Kidney (tissue), 14 donors: ENCODE results near the gene CDH13. TPM values are rescaled to one million over a fixed set of nuclear protein-coding genes. Genes with fewer than 3 reads are reported as not detected.

Source experiments
- DNase-seq, 5 donors: peaks; one replicate each; pipeline ENCODE4 v3.0.0-alpha.2; 2013 to 2020
- FAIRE-seq: peaks from 2 replicates; lab custom pipeline; 2012; peaks lifted over from hg19 to GRCh38; lab: Jason Lieb, UNC
- H3K27ac ChIP-seq, 2 donors: one replicate each; pipeline ENCODE4 v1.7.0; 2013; ENCODE audit warnings: low read depth in 2 of 2, low read length in 2 of 2, inconsistent platforms in 1 of 2
- H3K27me3 ChIP-seq: one replicate; pipeline ENCODE4 v1.7.1; 2013; ENCODE audit warnings: low read length, inconsistent platforms; ENCODE audit not compliant: control insufficient read depth, insufficient read depth
- H3K36me3 ChIP-seq, 3 donors: one replicate each; pipeline versions ENCODE4 v1.7.0 to v1.7.1; 2013; ENCODE audit warnings: low read length in 3 of 3, control low read depth in 1 of 3, inconsistent platforms in 1 of 3; ENCODE audit not compliant: insufficient read depth in 3 of 3, control insufficient read depth in 2 of 3
- H3K4me1 ChIP-seq, 3 donors: one replicate each; pipeline versions ENCODE4 v1.7.0 to v1.7.1; 2013; ENCODE audit warnings: low read length in 3 of 3, inconsistent platforms in 1 of 3, low read depth in 1 of 3; ENCODE audit not compliant: control insufficient read depth in 2 of 3, insufficient read depth in 2 of 3
- H3K4me3 ChIP-seq, 3 donors: one replicate each; pipeline versions ENCODE4 v1.7.0 to v1.8.1; 2013; ENCODE audit warnings: low read length in 3 of 3, control low read depth in 1 of 3, inconsistent platforms in 1 of 3
- H3K9ac ChIP-seq, 3 donors: one replicate each; pipeline versions ENCODE4 v1.7.0 to v1.7.1; 2013; ENCODE audit warnings: low read length in 3 of 3, control low read depth in 1 of 3, inconsistent platforms in 1 of 3
- H3K9me3 ChIP-seq, 3 donors: one replicate each; pipeline versions ENCODE4 v1.7.0 to v1.7.1; 2013; ENCODE audit warnings: low read length in 3 of 3, control low read depth in 1 of 3, inconsistent platforms in 1 of 3; ENCODE audit not compliant: control insufficient read depth in 2 of 3, insufficient read depth in 1 of 3
- intact Hi-C: fragments of 100-400 bp; cut with DNase I; formaldehyde crosslinking; loops from one replicate; pipeline ENCODE4 v1.11.1; 2022
- polyA plus RNA-seq: library from polyadenylated mRNA; stranded (reverse); fragments of 350-450 nt; fragmentation: Illumina TruSeq; extraction: RNeasy Lipid Tissue Mini Kit (QIAGEN cat#74804); gene quantifications from one replicate; pipeline ENCODE4 v1.2.3, GENCODE V29; 2014; ENCODE audit warnings: low read depth, low replicate concordance; ENCODE audit not compliant: insufficient read depth
- total RNA-seq: library from RNA; stranded (reverse); fragmentation: NEBNext Ultra II Directional; extraction: Animal tissue kit (Norgen Biotek cat#: 25700); gene quantifications from one replicate; pipeline ENCODE4 v1.2.1, GENCODE V29; 2021
- TF ChIP-seq, protein P1 (sequence below): IDR thresholded peaks from 3 replicates; pipeline ENCODE4 v1.5.1; 2012; ENCODE audit warnings: mild to moderate bottlenecking, moderate library complexity, borderline replicate concordance; ENCODE audit not compliant: insufficient read depth; ENCODE audit errors: extremely low read depth
- donor health status: control.
- donor health status: control.
- donor health status: control.
- donor health status: control.
- donor health status: control.
- donor health status: DM: yes; HTN: yes; CAD: no.
- donor health status: Normal renal cell carcinoma (clear cell type).

The CDH13 gene
- total and polyA plus RNA-seq, 2 donors from 2014 or later, result 4.8 to 13.8 TPM

DNA sequence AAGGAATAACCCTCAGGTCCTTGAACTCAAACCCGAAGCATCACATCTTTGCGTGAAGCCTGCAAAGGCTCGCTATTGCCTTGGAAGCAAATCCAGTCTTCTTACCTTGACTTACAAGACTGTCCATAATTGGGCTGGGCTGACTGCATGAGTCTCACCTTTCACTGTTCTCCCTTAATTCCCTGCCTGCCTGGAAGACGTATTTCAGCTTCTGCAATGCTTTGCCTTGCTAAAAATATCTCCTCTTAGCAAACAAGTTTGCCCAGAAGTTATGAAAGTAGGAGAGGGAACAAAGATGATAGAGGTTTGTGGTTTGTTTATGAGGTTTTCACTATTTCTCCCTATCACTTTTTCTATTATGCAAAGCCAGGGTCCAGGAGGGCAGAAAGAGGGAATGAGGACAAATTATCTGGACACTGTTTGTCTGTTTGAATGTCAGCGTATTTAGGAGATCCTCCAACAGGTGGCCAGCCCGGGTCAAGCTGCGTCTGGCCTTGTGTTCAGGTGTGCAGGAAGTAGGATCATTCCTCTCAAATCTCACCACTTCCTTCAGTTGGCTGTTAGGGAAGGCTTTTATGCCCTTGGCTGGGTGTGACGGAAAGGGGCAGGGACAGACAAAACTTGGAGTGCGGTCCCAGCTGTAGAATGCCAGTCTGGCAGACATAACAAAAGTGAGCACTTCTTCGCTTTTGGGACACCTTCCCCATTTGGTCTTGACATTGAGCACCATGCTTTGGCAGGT, 488.9 kb downstream of the CDH13 start:
- no peak overlapping the region for H3K4me3 ChIP-seq
- H3K4me1 ChIP-seq, result no peaks in the 10 kb centered on the region
- TF ChIP-seq, protein P1, sequence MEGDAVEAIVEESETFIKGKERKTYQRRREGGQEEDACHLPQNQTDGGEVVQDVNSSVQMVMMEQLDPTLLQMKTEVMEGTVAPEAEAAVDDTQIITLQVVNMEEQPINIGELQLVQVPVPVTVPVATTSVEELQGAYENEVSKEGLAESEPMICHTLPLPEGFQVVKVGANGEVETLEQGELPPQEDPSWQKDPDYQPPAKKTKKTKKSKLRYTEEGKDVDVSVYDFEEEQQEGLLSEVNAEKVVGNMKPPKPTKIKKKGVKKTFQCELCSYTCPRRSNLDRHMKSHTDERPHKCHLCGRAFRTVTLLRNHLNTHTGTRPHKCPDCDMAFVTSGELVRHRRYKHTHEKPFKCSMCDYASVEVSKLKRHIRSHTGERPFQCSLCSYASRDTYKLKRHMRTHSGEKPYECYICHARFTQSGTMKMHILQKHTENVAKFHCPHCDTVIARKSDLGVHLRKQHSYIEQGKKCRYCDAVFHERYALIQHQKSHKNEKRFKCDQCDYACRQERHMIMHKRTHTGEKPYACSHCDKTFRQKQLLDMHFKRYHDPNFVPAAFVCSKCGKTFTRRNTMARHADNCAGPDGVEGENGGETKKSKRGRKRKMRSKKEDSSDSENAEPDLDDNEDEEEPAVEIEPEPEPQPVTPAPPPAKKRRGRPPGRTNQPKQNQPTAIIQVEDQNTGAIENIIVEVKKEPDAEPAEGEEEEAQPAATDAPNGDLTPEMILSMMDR, result no peak
- H3K27ac ChIP-seq, result no peak overlapping the region
- FAIRE-seq (no peak), DNase-seq (no peak)
- H3K9ac ChIP-seq, result no peak overlapping the region
- intact Hi-C loops, result no loop called here
- H3K27me3 ChIP-seq, result no peaks in the 10 kb centered on the region
- no peaks in the 10 kb centered on the region for H3K9me3 ChIP-seq
- no peaks in the 10 kb centered on the region for H3K36me3 ChIP-seq

DNA sequence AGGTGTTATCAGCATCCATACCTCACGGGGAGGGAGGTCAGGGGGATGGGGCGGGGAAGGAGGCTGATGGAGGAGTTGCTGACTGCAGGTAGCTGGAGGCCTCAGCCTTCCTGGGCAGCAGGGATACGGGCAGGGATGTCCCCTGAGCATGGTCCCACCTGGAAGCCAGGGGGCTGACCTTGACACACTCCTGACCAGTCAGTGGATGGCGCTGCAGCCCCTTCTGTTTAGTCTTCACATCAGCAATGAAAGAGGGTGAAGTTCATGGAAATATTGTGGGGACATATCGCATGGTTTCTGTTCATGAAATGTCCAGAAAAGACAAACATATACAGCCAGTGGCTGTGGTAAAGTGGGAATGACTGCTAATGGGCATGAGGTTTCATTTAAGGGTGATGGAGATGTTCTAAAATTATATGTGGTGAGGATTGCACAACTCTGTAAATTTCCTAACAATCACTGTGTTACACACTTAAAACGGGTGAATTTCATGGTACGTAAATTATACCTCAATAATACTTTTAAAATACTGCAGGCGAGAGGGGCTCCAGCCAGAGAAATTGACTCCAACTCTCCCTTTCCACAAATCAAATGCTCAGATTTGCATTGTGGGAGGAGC, 489.6 kb downstream of the CDH13 start:
- intact Hi-C loops, result no loop called here
- no peaks in the 10 kb centered on the region for H3K27me3 ChIP-seq
- TF ChIP-seq, protein P1, result no peak
- H3K4me1 ChIP-seq, result no peaks in the 10 kb centered on the region
- FAIRE-seq (no peak), DNase-seq (no peak)
- H3K36me3 ChIP-seq, result no peaks in the 10 kb centered on the region
- no peak overlapping the region for H3K27ac ChIP-seq
- no peak overlapping the region for H3K9ac ChIP-seq
- H3K9me3 ChIP-seq, result no peaks in the 10 kb centered on the region
- no peak overlapping the region for H3K4me3 ChIP-seq

DNA sequence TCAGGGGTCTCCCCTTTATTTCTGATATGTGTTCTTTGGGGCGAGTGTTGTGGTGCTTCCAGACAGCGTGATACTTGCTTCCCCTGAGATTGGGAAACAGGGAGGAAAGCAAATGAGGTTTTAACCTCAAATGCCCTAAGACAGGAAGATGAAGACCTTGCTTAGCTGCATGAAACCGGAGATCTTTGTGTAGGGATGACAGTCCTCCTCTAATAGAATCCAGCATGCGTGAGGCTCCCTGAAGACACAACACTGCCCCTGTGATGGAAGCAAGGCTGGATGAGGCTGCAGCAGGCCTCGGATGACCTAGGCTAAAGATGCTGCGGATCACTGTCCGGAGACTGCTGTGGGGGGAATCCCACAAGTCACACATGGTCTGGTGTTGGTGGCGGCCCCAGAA, 491.0 kb downstream of the CDH13 start:
- Histone ChIP-seq H3K9me3 (no peaks in the 10 kb centered on the region), H3K4me1 (no peaks in the 10 kb centered on the region), H3K27ac (no peak overlapping the region), H3K9ac (no peak overlapping the region), H3K36me3 (no peaks in the 10 kb centered on the region), H3K4me3 (no peak overlapping the region), H3K27me3 (no peaks in the 10 kb centered on the region)
- DNase-seq (no peak), FAIRE-seq (no peak)
- TF ChIP-seq, protein P1, result no peak
- intact Hi-C loops, result no loop called here
